Kidney epithelial cell (primary cell): ENCODE data around the gene PSMG4. TPM values are rescaled to one million over a fixed set of nuclear protein-coding genes. Genes with fewer than 3 reads are reported as not detected.

Experiments
- DNase-seq: peaks from one replicate; pipeline ENCODE4 v3.0.0-alpha.2; 2010; ENCODE audit warnings: low read depth
- H3K27me3 ChIP-seq: 2 replicates; pipeline ENCODE4 v1.6.0; 2011; ENCODE audit warnings: low read length; ENCODE audit not compliant: control insufficient read depth, insufficient read depth
- H3K36me3 ChIP-seq: 2 replicates; pipeline ENCODE4 v1.5.1; 2011; ENCODE audit warnings: low read length; ENCODE audit not compliant: control insufficient read depth, insufficient read depth
- H3K4me3 ChIP-seq: 2 replicates; pipeline ENCODE4 v1.5.1; 2011; ENCODE audit warnings: low read depth, mild to moderate bottlenecking, control low read depth, low read length
- total RNA-seq: library from RNA; depleted of rRNA; stranded (reverse); fragments of >200 nt; gene quantifications from 2 replicates; pipeline ENCODE4 v1.2.3, GENCODE V29; 2015
- TF ChIP-seq, protein P1 (sequence below): IDR thresholded peaks from 2 replicates; pipeline ENCODE4 v1.5.1; 2011; ENCODE audit warnings: mild to moderate bottlenecking, moderate library complexity, low read length, control low read depth, inconsistent platforms; ENCODE audit not compliant: insufficient read depth, poor library complexity, severe bottlenecking

The PSMG4 gene
- total RNA-seq, 1 donor from 2014 or later, result 26.5 TPM

DNA sequence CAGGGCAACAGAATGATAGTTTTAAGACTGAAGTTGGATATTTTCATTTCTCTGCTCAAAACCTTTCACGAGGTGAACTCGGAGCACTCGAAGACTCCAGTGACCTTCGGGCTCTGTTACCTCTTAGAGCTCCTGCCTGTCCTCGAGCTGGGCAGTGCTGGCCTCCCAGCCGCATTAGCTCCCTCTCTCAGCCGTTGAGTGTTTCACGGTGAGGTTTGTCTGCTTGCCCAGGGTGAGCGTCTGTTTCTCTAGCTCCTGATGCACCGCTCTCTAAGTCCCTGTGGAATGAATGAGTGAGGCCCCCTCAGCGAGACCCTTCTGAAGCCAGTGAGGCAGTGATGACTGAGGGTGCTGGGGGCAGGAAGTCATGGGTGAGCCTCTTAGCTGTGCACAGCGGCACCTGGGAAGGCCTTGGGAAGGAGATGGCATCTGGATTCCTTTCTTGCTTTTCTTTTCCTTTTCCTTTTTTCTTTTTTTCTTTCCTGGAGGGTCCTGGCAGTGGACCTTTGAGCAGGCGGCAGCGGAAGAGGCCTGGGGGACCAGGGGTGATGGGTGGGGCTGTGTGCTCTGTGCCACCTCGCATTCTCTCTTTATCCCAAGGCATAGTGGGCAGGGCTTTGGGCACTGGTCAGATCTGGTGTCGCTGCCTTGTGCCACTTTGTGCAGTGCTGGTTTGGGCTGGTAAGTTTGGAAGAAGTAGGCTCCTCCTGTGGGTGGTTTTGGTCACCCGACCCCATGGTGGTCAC lies 2.2 kb downstream of the PSMG4 start:
- H3K27me3 ChIP-seq, result peaks cover 2% of the 10 kb centered on the region
- no peak overlapping the region for H3K4me3 ChIP-seq
- DNase-seq, result no peak
- peaks cover 3% of the 10 kb centered on the region for H3K36me3 ChIP-seq
- TF ChIP-seq, protein P1, sequence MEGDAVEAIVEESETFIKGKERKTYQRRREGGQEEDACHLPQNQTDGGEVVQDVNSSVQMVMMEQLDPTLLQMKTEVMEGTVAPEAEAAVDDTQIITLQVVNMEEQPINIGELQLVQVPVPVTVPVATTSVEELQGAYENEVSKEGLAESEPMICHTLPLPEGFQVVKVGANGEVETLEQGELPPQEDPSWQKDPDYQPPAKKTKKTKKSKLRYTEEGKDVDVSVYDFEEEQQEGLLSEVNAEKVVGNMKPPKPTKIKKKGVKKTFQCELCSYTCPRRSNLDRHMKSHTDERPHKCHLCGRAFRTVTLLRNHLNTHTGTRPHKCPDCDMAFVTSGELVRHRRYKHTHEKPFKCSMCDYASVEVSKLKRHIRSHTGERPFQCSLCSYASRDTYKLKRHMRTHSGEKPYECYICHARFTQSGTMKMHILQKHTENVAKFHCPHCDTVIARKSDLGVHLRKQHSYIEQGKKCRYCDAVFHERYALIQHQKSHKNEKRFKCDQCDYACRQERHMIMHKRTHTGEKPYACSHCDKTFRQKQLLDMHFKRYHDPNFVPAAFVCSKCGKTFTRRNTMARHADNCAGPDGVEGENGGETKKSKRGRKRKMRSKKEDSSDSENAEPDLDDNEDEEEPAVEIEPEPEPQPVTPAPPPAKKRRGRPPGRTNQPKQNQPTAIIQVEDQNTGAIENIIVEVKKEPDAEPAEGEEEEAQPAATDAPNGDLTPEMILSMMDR, result no peak

DNA sequence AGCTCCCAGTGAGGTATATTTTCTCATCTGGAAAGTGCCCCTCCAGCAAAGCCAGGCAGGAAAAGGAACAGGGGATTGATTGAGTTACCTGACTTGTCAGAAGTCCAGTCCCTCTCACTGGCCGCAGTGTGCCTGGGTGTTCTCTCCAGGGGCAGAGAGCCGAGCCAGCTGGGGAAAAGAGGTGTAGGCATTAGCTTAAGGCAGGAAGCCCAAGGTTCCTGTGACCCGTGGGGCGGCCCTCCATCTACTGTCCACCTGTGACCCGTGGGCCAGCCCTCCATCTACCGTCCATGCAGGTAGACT lies 2.7 kb downstream of the PSMG4 start:
- DNase-seq, result no peak
- peaks cover 3% of the 10 kb centered on the region for H3K36me3 ChIP-seq
- H3K27me3 ChIP-seq, result peaks cover 2% of the 10 kb centered on the region
- H3K4me3 ChIP-seq, result no peak overlapping the region
- TF ChIP-seq, protein P1, result no peak

DNA sequence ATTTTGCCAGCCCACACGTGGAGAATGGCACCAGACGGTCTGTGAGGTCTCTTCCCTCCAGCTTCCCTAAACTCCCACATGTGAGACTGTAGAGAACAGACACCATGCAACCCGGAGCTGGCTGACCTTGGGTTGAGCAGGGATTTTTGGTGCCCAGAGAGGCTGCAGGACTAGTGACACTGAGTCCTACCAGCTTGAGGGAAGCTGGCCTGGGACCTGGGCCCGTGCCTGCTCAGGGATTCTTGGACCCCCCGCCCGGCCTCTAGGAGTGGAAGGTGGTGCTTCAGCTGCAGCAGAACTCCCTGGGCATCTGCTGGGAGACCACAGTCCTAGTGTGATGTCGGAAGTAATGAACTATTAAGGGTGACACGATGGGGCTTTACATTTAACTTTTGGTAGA lies 3.2 kb downstream of the PSMG4 start:
- DNase-seq, result no peak
- TF ChIP-seq, protein P1, result no peak
- H3K27me3 ChIP-seq, result peaks cover 2% of the 10 kb centered on the region
- H3K4me3 ChIP-seq, result no peak overlapping the region
- peaks cover 3% of the 10 kb centered on the region for H3K36me3 ChIP-seq

DNA sequence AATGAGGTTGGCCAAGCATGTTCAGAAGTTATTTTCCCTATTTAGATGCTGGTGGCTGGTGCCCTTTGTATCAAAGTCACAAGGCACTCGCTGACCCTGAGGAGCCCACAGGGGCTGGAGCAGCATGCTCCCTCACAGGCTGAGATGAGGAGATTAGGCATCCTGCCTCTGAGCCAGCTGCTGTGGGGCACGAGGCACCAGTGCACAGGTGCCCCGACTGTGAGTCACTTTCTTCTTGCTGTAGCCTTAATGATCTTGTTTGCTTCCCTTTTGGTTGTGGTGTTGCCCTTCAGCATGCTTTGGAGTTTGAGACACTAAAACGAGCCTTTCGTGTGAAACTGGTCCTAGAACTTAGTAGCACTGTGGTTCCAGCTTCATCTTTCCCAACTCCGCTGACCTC lies 4.3 kb downstream of the PSMG4 start:
- Histone ChIP-seq H3K36me3 (peaks cover 3% of the 10 kb centered on the region), H3K27me3 (no peaks in the 10 kb centered on the region), H3K4me3 (no peak overlapping the region)
- TF ChIP-seq, protein P1, result no peak
- DNase-seq, result no peak

DNA sequence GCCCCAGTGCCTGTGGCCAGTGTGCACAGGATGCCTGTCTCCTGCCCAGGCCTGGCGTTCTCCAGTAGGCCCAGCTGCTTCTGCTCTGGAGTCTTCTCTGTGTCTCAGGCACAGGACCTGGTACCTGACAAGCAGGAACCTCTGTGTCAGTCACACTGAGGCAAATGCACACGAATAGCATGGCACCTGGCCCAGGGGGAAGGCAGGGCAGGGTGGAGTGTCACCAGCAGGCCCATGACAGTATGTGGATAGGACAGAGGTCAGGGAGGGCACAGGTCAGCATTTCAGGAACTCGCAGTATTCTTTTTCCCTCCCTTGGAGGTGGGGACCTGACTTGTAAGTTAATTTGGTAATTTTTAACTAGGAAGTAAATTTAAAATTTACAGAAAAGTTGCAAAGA lies 5.6 kb downstream of the PSMG4 start:
- no peak for DNase-seq
- Histone ChIP-seq H3K4me3 (no peak overlapping the region), H3K36me3 (peaks cover 6% of the 10 kb centered on the region), H3K27me3 (no peaks in the 10 kb centered on the region)
- TF ChIP-seq, protein P1, result no peak

DNA sequence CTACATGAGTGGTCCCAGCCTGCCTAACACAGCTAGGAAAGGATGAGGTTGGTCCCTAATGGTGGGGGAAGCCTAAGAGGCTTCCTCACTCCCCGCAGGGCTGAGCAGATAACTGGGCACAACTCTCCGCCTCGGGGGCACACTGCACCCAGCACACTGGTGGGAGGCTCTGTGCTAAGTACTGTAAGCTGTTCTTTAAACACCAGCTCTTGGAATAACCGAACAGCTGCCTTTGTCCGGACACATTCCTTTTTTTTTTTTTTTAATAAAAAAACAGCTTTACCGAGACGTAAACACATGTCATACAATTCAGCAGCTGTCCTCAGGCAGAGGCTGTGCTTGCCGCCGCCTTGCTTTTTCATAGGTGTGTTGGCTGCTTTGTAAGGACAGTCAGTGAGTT lies 6.9 kb downstream of the PSMG4 start:
- H3K4me3 ChIP-seq, result no peak overlapping the region
- peaks cover 7% of the 10 kb centered on the region for H3K36me3 ChIP-seq
- no peak for DNase-seq
- no peaks in the 10 kb centered on the region for H3K27me3 ChIP-seq
- TF ChIP-seq, protein P1, result no peak
